K562 (cell line): Measurements from ENCODE around the gene DHRS4L2.
"Not testable (repeated sequence)": the region's sequence is repeated elsewhere in the genome, so short reads cannot be mapped to it uniquely, and the experiment has no call there.

Source experiments
- CAMTA2 ChIP-seq: fragments of 250-450 bp; sonication (Bioruptor Pico); conservative IDR thresholded peaks from 2 replicates; pipeline ENCODE4 v1.5.1; 2022
- EGR1 ChIP-seq: fragments of 450-650 bp; conservative IDR thresholded peaks from 2 replicates; pipeline ENCODE4 v1.6.1; 2017; ENCODE audit warnings: mild to moderate bottlenecking
- EZH2 ChIP-seq: IDR thresholded peaks from 2 replicates; pipeline ENCODE4 v1.6.1; 2012; ENCODE audit warnings: low read depth, mild to moderate bottlenecking, inconsistent platforms, low read length, borderline replicate concordance
- RCOR1 ChIP-seq, 2 experiments: IDR thresholded peaks; 2 replicates each; pipeline ENCODE4 v1.6.1; 2012; ENCODE audit warnings: low read depth in 2 of 2, low read length in 2 of 2, borderline replicate concordance in 1 of 2, improper control_type of control experiment in 1 of 2
- RFX5 ChIP-seq: IDR thresholded peaks from 2 replicates; pipeline ENCODE4 v1.6.1; 2011; ENCODE audit warnings: low read depth, mild to moderate bottlenecking, improper control_type of control experiment, low read length
- RFX7 ChIP-seq: fragments of 250-450 bp; sonication (Bioruptor Pico); IDR thresholded peaks from 2 replicates; pipeline ENCODE4 v1.5.1; 2021; ENCODE audit warnings: mild to moderate bottlenecking
- SAFB ChIP-seq: fragments of 200-400 bp; formaldehyde crosslinking; IDR thresholded peaks from 2 replicates; pipeline ENCODE4 v1.6.1; 2017; ENCODE audit warnings: low read depth, low read length, borderline replicate concordance
- SIN3A ChIP-seq, 2 experiments: fragments of 150-350 bp in 1 of 2; IDR thresholded peaks; 2 replicates each; pipeline ENCODE4 v1.6.1; 2011 to 2016; ENCODE audit warnings: borderline replicate concordance in 2 of 2, low read depth in 2 of 2, low read length in 2 of 2, mild to moderate bottlenecking in 2 of 2, moderate library complexity in 2 of 2; ENCODE audit not compliant: control insufficient read depth in 1 of 2
- ZNF175 ChIP-seq: fragments of 200-800 bp; sonication (Bioruptor generic); IDR thresholded peaks from 2 replicates; pipeline ENCODE4 v1.6.1; 2016; ENCODE audit warnings: low read depth, mild to moderate bottlenecking, missing genetic modification characterization, missing compliant biosample characterization
- ZNF311 ChIP-seq: fragments of 250-450 bp; sonication (Bioruptor Pico); IDR thresholded peaks from 2 replicates; pipeline ENCODE4 v1.4.0; 2020; ENCODE audit warnings: mild to moderate bottlenecking, moderate library complexity
- ZNF668 ChIP-seq: fragments of 250-450 bp; sonication (Bioruptor Pico); IDR thresholded peaks from 2 replicates; pipeline ENCODE4 v1.8.0; 2022; ENCODE audit warnings: mild to moderate bottlenecking, inconsistent platforms
- ZNF696 ChIP-seq: fragments of 250-450 bp; sonication (Bioruptor Pico); conservative IDR thresholded peaks from 2 replicates; pipeline ENCODE4 v1.4.0; 2020; ENCODE audit warnings: mild to moderate bottlenecking, moderate library complexity
- TF ChIP-seq, protein P1 (sequence below): fragments of 250-450 bp; sonication (Bioruptor Pico); IDR thresholded peaks from 2 replicates; pipeline ENCODE4 v1.5.0; 2021; ENCODE audit warnings: mild to moderate bottlenecking, borderline replicate concordance

DNA sequence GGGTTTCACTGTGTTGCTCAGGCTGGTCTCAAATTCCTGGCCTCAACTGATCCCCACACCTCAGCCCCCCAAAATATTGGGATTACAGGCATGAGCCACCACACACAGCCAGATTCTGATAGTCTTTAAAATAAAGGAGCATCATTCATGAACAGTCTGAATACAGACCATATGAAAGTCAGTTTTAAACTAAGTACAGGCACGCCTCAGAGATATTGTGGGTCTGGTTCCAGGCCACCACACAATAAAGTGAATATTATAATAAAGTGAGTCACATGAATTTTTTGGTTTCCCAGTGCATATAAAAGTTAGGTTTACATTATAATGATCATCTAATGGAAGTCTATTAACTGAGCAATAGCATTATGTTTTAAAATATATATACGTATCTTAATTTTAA, 8.1 kb downstream of the DHRS4L2 start:
- TF ChIP-seq ZNF311 (CRISPR knock-in tag); CAMTA2; ZNF696 (CRISPR knock-in tag); ZNF668 (CRISPR knock-in tag); EGR1; SIN3A (IDR thresholded peaks at IDR 0.05; ENCODE audit: borderline replicate concordance in 2 of 2, control insufficient read depth in 1 of 2, low read depth in 2 of 2, low read length in 2 of 2); EZH2; RCOR1 (IDR thresholded peaks at IDR 0.05; ENCODE audit: borderline replicate concordance in 1 of 2, low read depth in 2 of 2, low read length in 2 of 2); RFX7; RFX5; SAFB; ZNF175: not testable (repeated sequence)
- TF ChIP-seq, protein P1, sequence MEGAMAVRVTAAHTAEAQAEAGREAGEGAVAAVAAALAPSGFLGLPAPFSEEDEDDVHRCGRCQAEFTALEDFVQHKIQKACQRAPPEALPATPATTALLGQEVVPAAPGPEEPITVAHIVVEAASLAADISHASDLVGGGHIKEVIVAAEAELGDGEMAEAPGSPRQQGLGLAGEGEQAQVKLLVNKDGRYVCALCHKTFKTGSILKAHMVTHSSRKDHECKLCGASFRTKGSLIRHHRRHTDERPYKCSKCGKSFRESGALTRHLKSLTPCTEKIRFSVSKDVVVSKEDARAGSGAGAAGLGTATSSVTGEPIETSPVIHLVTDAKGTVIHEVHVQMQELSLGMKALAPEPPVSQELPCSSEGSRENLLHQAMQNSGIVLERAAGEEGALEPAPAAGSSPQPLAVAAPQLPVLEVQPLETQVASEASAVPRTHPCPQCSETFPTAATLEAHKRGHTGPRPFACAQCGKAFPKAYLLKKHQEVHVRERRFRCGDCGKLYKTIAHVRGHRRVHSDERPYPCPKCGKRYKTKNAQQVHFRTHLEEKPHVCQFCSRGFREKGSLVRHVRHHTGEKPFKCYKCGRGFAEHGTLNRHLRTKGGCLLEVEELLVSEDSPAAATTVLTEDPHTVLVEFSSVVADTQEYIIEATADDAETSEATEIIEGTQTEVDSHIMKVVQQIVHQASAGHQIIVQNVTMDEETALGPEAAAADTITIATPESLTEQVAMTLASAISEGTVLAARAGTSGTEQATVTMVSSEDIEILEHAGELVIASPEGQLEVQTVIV (CRISPR knock-in tag) = not testable (repeated sequence)
